Measurements from ENCODE around the gene PRELID3B.

Gene PRELID3B

DNA sequence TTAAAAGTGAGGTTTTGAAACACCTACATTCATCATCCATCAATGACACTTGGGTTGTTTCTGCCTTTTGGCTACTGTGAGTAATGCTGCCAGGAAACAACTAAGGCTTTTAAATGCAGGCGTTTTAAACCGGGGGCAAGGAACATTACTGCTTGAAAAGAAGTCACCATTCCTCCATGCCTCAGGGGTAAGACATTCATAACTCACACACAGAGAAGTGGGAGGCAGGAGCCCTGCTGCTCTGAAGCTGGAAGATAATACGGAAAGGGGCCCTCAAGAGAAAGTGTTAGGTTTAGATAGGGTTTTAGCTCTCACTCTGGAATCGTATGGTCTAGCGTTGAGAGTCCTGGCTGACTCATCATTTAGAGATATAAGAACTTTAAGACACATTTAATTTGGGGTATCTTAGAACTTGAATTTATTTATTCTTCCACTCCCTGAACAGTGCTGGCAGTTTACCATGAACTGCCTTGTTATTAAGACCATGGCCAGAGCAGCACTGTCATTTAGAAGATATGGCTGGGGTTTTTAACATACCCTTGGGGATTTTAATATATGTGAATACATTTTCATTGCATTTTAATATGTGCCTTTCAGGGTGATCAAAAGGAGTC lies 21.5 kb downstream of the PRELID3B start:
- no peak overlapping the region for H3K27ac ChIP-seq
- no peak overlapping the region for H3K4me3 ChIP-seq (ENCODE audit: low read depth in 1 of 2, low read length in 1 of 2)
- H3K27me3 ChIP-seq, result no peaks in the 10 kb centered on the region
- H3K9me3 ChIP-seq, result no peaks in the 10 kb centered on the region
- H3K4me1 ChIP-seq (ENCODE audit: control insufficient read depth in 1 of 2, insufficient read depth in 1 of 2, low read depth in 1 of 2, low read length in 1 of 2), result peaks cover 9% of the 10 kb centered on the region in 2 experiments
- H3K36me3 ChIP-seq, result peaks cover 43% of the 10 kb centered on the region
- TF ChIP-seq, protein P1, sequence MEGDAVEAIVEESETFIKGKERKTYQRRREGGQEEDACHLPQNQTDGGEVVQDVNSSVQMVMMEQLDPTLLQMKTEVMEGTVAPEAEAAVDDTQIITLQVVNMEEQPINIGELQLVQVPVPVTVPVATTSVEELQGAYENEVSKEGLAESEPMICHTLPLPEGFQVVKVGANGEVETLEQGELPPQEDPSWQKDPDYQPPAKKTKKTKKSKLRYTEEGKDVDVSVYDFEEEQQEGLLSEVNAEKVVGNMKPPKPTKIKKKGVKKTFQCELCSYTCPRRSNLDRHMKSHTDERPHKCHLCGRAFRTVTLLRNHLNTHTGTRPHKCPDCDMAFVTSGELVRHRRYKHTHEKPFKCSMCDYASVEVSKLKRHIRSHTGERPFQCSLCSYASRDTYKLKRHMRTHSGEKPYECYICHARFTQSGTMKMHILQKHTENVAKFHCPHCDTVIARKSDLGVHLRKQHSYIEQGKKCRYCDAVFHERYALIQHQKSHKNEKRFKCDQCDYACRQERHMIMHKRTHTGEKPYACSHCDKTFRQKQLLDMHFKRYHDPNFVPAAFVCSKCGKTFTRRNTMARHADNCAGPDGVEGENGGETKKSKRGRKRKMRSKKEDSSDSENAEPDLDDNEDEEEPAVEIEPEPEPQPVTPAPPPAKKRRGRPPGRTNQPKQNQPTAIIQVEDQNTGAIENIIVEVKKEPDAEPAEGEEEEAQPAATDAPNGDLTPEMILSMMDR (IDR thresholded peaks at IDR 0.05), result no peak

- Histone ChIP-seq H3K36me3 (peaks cover 25% of the 10 kb centered on the region), H3K27me3 (peaks cover 9% of the 10 kb centered on the region), H3K9me3 (no peaks in the 10 kb centered on the region), H3K4me1 (ENCODE audit: control insufficient read depth in 1 of 2, insufficient read depth in 1 of 2, low read depth in 1 of 2, low read length in 1 of 2) (peaks cover 9% of the 10 kb centered on the region in 2 experiments), H3K4me3 (ENCODE audit: low read depth in 1 of 2, low read length in 1 of 2) (no peak within 1 kb of the TSS), H3K27ac (no peak within 1 kb of the TSS)
- TF ChIP-seq, protein P1 (IDR thresholded peaks at IDR 0.05), result no peak
Observed at GRCh38 chr20:59019217-59019616, 23.4 kb downstream of the PRELID3B start, which contains the start of gene TUBB1. TSS of gene TUBB1 (plus strand) at chr20:59019429. CDS start at chr20:59019523, 94 bp downstream.

- TF ChIP-seq, protein P1 (IDR thresholded peaks at IDR 0.05), result no peak
- Histone ChIP-seq H3K4me3 (ENCODE audit: low read depth in 1 of 2, low read length in 1 of 2) (no peak overlapping the region), H3K27me3 (peaks cover 13% of the 10 kb centered on the region), H3K4me1 (ENCODE audit: control insufficient read depth in 1 of 2, insufficient read depth in 1 of 2, low read depth in 1 of 2, low read length in 1 of 2) (peaks cover 9% of the 10 kb centered on the region in 2 experiments), H3K36me3 (peaks cover 21% of the 10 kb centered on the region), H3K27ac (no peak overlapping the region), H3K9me3 (no peaks in the 10 kb centered on the region)
Observed at GRCh38 chr20:59018817-59019216, 23.8 kb downstream of the PRELID3B start.

DNA sequence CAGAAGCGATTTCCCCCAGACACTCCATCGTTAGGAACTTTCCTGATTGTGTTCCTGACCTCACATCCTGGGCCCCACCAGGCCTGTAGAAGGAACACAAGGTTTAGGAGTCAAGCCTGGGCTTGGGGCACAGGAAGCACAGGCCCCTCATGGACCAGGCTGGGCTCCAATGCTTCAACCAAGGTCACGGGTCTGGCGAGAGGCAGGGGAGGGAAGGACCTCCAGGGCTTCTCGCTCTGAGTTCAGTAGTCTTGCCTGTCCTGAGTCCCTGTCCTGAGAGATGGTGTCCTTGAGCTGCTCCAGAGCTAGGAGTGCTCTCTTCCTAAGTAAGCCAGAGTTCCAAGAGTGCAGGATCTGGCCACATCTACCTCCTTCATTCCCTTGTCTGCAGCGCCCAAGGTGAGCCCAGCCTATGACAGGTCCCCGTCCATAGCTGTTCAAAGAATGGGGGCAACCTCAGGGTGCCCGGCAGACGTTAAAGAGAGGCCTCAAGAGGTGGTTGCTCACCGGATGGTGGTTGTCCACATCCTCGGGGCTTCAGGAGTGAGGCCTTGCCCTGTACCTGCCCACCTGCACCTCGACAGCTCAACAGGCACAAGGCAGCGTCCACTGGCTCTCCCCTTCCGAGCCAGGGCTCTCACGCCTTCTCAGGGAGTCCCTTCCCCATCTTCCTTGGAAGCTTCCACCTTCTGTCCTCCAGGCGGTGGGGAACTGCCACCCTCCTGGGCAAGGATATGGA lies 24.9 kb downstream of the PRELID3B start:
- Histone ChIP-seq H3K4me3 (ENCODE audit: low read depth in 1 of 2, low read length in 1 of 2) (no peak overlapping the region), H3K36me3 (peaks cover 10% of the 10 kb centered on the region), H3K9me3 (no peaks in the 10 kb centered on the region), H3K27ac (no peak overlapping the region), H3K27me3 (peaks cover 24% of the 10 kb centered on the region), H3K4me1 (ENCODE audit: control insufficient read depth in 1 of 2, insufficient read depth in 1 of 2, low read depth in 1 of 2, low read length in 1 of 2) (peaks cover 9% of the 10 kb centered on the region in 2 experiments)
- TF ChIP-seq, protein P1 (IDR thresholded peaks at IDR 0.05), result no peak

GRCh38 chr20:59016795-59017492 lies 25.6 kb downstream of the PRELID3B start:
- H3K4me3 ChIP-seq (ENCODE audit: low read depth in 1 of 2, low read length in 1 of 2), result no peak overlapping the region
- TF ChIP-seq, protein P1 (IDR thresholded peaks at IDR 0.05), result no peak
- peaks cover 6% of the 10 kb centered on the region for H3K36me3 ChIP-seq
- peaks cover 24% of the 10 kb centered on the region for H3K27me3 ChIP-seq
- no peaks in the 10 kb centered on the region for H3K9me3 ChIP-seq
- no peak overlapping the region for H3K27ac ChIP-seq
- H3K4me1 ChIP-seq (ENCODE audit: control insufficient read depth in 1 of 2, insufficient read depth in 1 of 2, low read depth in 1 of 2, low read length in 1 of 2), result peaks cover 9% of the 10 kb centered on the region in 2 experiments

Data from neutrophil (primary cell).